Natural killer cell (primary cell): ENCODE measurements around the gene STK32A. TPM values are rescaled to one million over a fixed set of nuclear protein-coding genes. Genes with fewer than 3 reads are reported as not detected.

Experiments
- ATAC-seq, 3 donors: fragments of 150-1000 bp in 2 of 3; fragments of 200-7000 bp in 1 of 3; cut with Tn5 transposase; 1 replicate in 1 of 3; 2 replicates in 2 of 3; pipeline ENCODE4 v1.10.0; 2021; ENCODE audit warnings: mild to moderate bottlenecking in 2 of 3, moderate library complexity in 2 of 3
- DNase-seq, 2 donors: peaks; one replicate each; pipeline versions ENCODE4 v3.0.0 to v3.0.0-alpha.2; 2013 to 2021; ENCODE audit warnings: mixed read lengths in 1 of 2
- H3K27ac ChIP-seq: one replicate; pipeline ENCODE4 v1.5.1; 2013; ENCODE audit warnings: mild to moderate bottlenecking, low read length
- H3K27me3 ChIP-seq: one replicate; pipeline ENCODE4 v1.6.1; 2013; ENCODE audit warnings: low read length; ENCODE audit not compliant: control insufficient read depth, insufficient read depth
- H3K36me3 ChIP-seq: one replicate; pipeline ENCODE4 v1.6.1; 2013; ENCODE audit warnings: low read length; ENCODE audit not compliant: control insufficient read depth, insufficient read depth
- H3K4me1 ChIP-seq: one replicate; pipeline ENCODE4 v1.6.1; 2013; ENCODE audit warnings: low read length; ENCODE audit not compliant: control insufficient read depth, insufficient read depth
- H3K4me3 ChIP-seq: one replicate; pipeline ENCODE4 v1.5.1; 2013; ENCODE audit warnings: low read length
- H3K9me3 ChIP-seq: one replicate; pipeline ENCODE4 v1.6.1; 2013; ENCODE audit warnings: low read length; ENCODE audit not compliant: control insufficient read depth, insufficient read depth
- H3K27ac Mint-ChIP-seq, 2 donors: one replicate each; pipeline ENCODE4 v1.8.0; 2022; ENCODE audit warnings: mild to moderate bottlenecking in 2 of 2, mixed read lengths in 2 of 2, moderate library complexity in 1 of 2
- H3K27me3 Mint-ChIP-seq, 2 donors: one replicate each; pipeline ENCODE4 v1.8.0; 2022; ENCODE audit warnings: low read depth in 2 of 2, mixed read lengths in 2 of 2
- H3K36me3 Mint-ChIP-seq: one replicate; pipeline ENCODE4 v1.8.0; 2022; ENCODE audit warnings: mixed read lengths
- H3K4me1 Mint-ChIP-seq, 2 donors: one replicate each; pipeline ENCODE4 v1.8.0; 2022; ENCODE audit warnings: mixed read lengths in 2 of 2
- H3K4me3 Mint-ChIP-seq: one replicate; pipeline ENCODE4 v1.8.0; 2022; ENCODE audit warnings: mild to moderate bottlenecking, moderate library complexity, mixed read lengths
- H3K9me3 Mint-ChIP-seq, 2 donors: one replicate each; pipeline ENCODE4 v1.8.0; 2022; ENCODE audit warnings: mixed read lengths in 2 of 2
- WGBS: methylation state at CpG from one replicate; pipeline ENCODE4 v1.1.7; 2013; ENCODE audit warnings: missing lambda C conversion rate; ENCODE audit not compliant: insufficient coverage; 5-methylcytosine and 5-hydroxymethylcytosine counted together
- intact Hi-C: fragments of 100-400 bp; cut with micrococcal nuclease; formaldehyde crosslinking; loops from one replicate; pipeline ENCODE4 v1.14.2; 2022
- total RNA-seq, 4 donors: library from RNA; stranded (reverse); fragments of 120-200 nt in 1 of 4; gene quantifications; one replicate each; pipeline versions ENCODE4 v1.2.3 to v1.2.4, GENCODE V29; 2013 to 2022
- TF ChIP-seq, protein P1 (sequence below): fragments of 200-600 bp; IDR thresholded peaks from one replicate; pipeline ENCODE4 v1.8.0; 2022; ENCODE audit warnings: antibody characterized with exemption

STK32A gene
- total RNA-seq, 3 donors from 2014 or later (not counting 1 experiment from before 2014, with no cell fraction given), result not detected

- ATAC-seq, result no peak
- H3K27ac Mint-ChIP-seq, result no peak overlapping the region
Observed at GRCh38 chr5:147287110-147287509, 52.3 kb downstream of the STK32A start.

GRCh38 chr5:147290261-147290660, 55.4 kb downstream of the STK32A start:
- no peak overlapping the region for H3K27ac Mint-ChIP-seq
- no peaks in the 10 kb centered on the region for H3K4me1 Mint-ChIP-seq
- no peaks in the 10 kb centered on the region for H3K27me3 ChIP-seq
- no peak overlapping the region for H3K4me3 ChIP-seq
- H3K36me3 ChIP-seq, result no peaks in the 10 kb centered on the region
- no peaks in the 10 kb centered on the region for H3K36me3 Mint-ChIP-seq
- DNase-seq (no peak), ATAC-seq (no peak)
- no peaks in the 10 kb centered on the region for H3K9me3 ChIP-seq
- TF ChIP-seq, protein P1, sequence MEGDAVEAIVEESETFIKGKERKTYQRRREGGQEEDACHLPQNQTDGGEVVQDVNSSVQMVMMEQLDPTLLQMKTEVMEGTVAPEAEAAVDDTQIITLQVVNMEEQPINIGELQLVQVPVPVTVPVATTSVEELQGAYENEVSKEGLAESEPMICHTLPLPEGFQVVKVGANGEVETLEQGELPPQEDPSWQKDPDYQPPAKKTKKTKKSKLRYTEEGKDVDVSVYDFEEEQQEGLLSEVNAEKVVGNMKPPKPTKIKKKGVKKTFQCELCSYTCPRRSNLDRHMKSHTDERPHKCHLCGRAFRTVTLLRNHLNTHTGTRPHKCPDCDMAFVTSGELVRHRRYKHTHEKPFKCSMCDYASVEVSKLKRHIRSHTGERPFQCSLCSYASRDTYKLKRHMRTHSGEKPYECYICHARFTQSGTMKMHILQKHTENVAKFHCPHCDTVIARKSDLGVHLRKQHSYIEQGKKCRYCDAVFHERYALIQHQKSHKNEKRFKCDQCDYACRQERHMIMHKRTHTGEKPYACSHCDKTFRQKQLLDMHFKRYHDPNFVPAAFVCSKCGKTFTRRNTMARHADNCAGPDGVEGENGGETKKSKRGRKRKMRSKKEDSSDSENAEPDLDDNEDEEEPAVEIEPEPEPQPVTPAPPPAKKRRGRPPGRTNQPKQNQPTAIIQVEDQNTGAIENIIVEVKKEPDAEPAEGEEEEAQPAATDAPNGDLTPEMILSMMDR, result no peak
- no peak overlapping the region for H3K27ac ChIP-seq
- WGBS, result 81% methylated on average over 2 of the region's 2 CpGs
- peaks cover 0 to 2% of the 10 kb centered on the region in 2 donors for H3K9me3 Mint-ChIP-seq
- H3K4me1 ChIP-seq, result no peaks in the 10 kb centered on the region
- H3K27me3 Mint-ChIP-seq, result no peaks in the 10 kb centered on the region
- intact Hi-C loops, result no loop called here
- no peak overlapping the region for H3K4me3 Mint-ChIP-seq

More at GRCh38 chr5:147287110-147287509, 52.3 kb downstream of the STK32A start:
- Histone ChIP-seq H3K27ac (no peak overlapping the region), H3K9me3 (no peaks in the 10 kb centered on the region), H3K4me3 (no peak overlapping the region), H3K27me3 (no peaks in the 10 kb centered on the region), H3K4me1 (no peaks in the 10 kb centered on the region), H3K36me3 (no peaks in the 10 kb centered on the region)
- no peak for DNase-seq
- TF ChIP-seq, protein P1, result no peak
- intact Hi-C loops, result no loop called here
- H3K36me3 Mint-ChIP-seq, result no peaks in the 10 kb centered on the region
- H3K27me3 Mint-ChIP-seq, result no peaks in the 10 kb centered on the region
- H3K4me3 Mint-ChIP-seq, result no peak overlapping the region
- H3K9me3 Mint-ChIP-seq, result peaks cover 0 to 8% of the 10 kb centered on the region in 2 donors
- 94% methylated on average over 1 of the region's 2 CpGs for WGBS
- no peaks in the 10 kb centered on the region for H3K4me1 Mint-ChIP-seq

DNA sequence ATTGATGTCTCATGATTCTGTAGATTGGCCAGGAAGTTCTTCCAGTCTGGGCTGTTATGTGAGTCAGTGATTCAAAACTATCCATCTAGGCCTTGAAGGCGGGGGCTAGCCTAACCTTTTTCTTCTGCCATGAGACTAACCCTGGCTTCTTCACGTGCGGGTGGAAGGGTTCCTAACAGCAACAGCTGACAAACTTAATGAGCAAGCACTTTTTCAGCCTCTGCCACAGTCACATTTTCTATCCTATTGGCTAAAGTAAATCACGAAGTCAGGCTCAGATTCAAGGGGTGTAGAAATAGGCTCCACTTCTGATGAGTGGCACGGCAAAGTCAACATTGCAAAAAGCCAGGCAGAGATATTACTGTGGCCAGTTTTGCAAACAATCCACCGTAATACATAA, 68.4 kb downstream of the STK32A start:
- H3K9me3 Mint-ChIP-seq, result peaks cover 0 to 2% of the 10 kb centered on the region in 2 donors
- ATAC-seq (no peak), DNase-seq (no peak)
- no peaks in the 10 kb centered on the region for H3K4me1 ChIP-seq
- peaks cover 6% of the 10 kb centered on the region for H3K36me3 Mint-ChIP-seq
- H3K27ac ChIP-seq, result no peak overlapping the region
- no peak overlapping the region for H3K4me3 Mint-ChIP-seq
- TF ChIP-seq, protein P1, result no peak
- H3K27me3 ChIP-seq, result no peaks in the 10 kb centered on the region
- H3K27me3 Mint-ChIP-seq, result no peaks in the 10 kb centered on the region
- WGBS, result 78% methylated on average over 6 of the region's 6 CpGs
- intact Hi-C loops, result no loop called here
- H3K9me3 ChIP-seq, result no peaks in the 10 kb centered on the region
- H3K4me1 Mint-ChIP-seq, result no peaks in the 10 kb centered on the region
- no peaks in the 10 kb centered on the region for H3K36me3 ChIP-seq
- H3K4me3 ChIP-seq, result no peak overlapping the region
- H3K27ac Mint-ChIP-seq, result no peak overlapping the region

- no peaks in the 10 kb centered on the region for H3K9me3 ChIP-seq
- no peak overlapping the region for H3K27ac ChIP-seq
- Mint-ChIP-seq H3K9me3 (peaks cover 0 to 2% of the 10 kb centered on the region in 2 donors), H3K27me3 (no peaks in the 10 kb centered on the region), H3K4me1 (no peaks in the 10 kb centered on the region), H3K4me3 (no peak overlapping the region), H3K27ac (no peak overlapping the region), H3K36me3 (peaks cover 6% of the 10 kb centered on the region)
- no peaks in the 10 kb centered on the region for H3K4me1 ChIP-seq
- H3K36me3 ChIP-seq, result no peaks in the 10 kb centered on the region
- TF ChIP-seq, protein P1, result no peak
- DNase-seq (no peak), ATAC-seq (no peak)
- H3K27me3 ChIP-seq, result no peaks in the 10 kb centered on the region
- 81% methylated on average over 2 of the region's 2 CpGs for WGBS
- intact Hi-C loops, result no loop called here
- no peak overlapping the region for H3K4me3 ChIP-seq
Observed at GRCh38 chr5:147303976-147304375, 69.2 kb downstream of the STK32A start.
